Measurements from ENCODE around the gene NEU4. TPM values are rescaled to one million over a fixed set of nuclear protein-coding genes. Genes with fewer than 3 reads are reported as not detected.

The NEU4 gene
- total RNA-seq, 1 donor from 2014 or later = 0.09 TPM

- H2AFZ ChIP-seq (ENCODE audit: low read depth, low read length) = no peak overlapping the region
- H3K27me3 ChIP-seq (ENCODE audit: insufficient read depth, low read length) = no peaks in the 10 kb centered on the region
- no peak overlapping the region for H3K9ac ChIP-seq (ENCODE audit: low read length)
- no peak overlapping the region for H3K4me3 Mint-ChIP-seq (ENCODE audit: unreplicated experiment)
- peaks cover 5% of the 10 kb centered on the region for H3K36me3 Mint-ChIP-seq (ENCODE audit: low read depth, unreplicated experiment)
- H4K20me1 ChIP-seq (ENCODE audit: insufficient read depth, low read length) = no peaks in the 10 kb centered on the region
- no peak for FAIRE-seq
- no peak overlapping the region for H3K4me2 ChIP-seq (ENCODE audit: low read length)
- H3K36me3 ChIP-seq (ENCODE audit: insufficient read depth, low read length) = no peaks in the 10 kb centered on the region
- no peaks in the 10 kb centered on the region for H3K79me2 ChIP-seq (ENCODE audit: insufficient read depth, low read length)
- peaks cover 4% of the 10 kb centered on the region for H3K27me3 Mint-ChIP-seq (ENCODE audit: low read depth, unreplicated experiment)
- H3K4me1 ChIP-seq (ENCODE audit: insufficient read depth, low read length) = peaks cover 7% of the 10 kb centered on the region
- no peaks in the 10 kb centered on the region for H3K9me3 ChIP-seq (ENCODE audit: insufficient read depth, low read depth, low read length)
- H3K27ac ChIP-seq (ENCODE audit: low read depth, low read length) = no peak overlapping the region
- DNase-seq (ENCODE audit: low read depth) = no peak
- no peak overlapping the region for H3K4me3 ChIP-seq (ENCODE audit: insufficient read depth, low read depth, low read length)
- peaks cover 2% of the 10 kb centered on the region for H3K4me1 Mint-ChIP-seq (ENCODE audit: low read depth, unreplicated experiment)
- H3K9me3 Mint-ChIP-seq (ENCODE audit: unreplicated experiment) = no peaks in the 10 kb centered on the region
- TF ChIP-seq CTCF (IDR thresholded peaks at IDR 0.05; ENCODE audit: insufficient read depth, low read depth, low read length) = no peak
- no peak for TF ChIP-seq EZH2 (IDR thresholded peaks at IDR 0.05; ENCODE audit: insufficient read depth, low read length)
- H3K27ac Mint-ChIP-seq (ENCODE audit: unreplicated experiment) = peak overlapping the region; percentile 68
These were observed 37.5 kb upstream of the NEU4 start for GRCh38 chr2:241771286-241772062.

DNA sequence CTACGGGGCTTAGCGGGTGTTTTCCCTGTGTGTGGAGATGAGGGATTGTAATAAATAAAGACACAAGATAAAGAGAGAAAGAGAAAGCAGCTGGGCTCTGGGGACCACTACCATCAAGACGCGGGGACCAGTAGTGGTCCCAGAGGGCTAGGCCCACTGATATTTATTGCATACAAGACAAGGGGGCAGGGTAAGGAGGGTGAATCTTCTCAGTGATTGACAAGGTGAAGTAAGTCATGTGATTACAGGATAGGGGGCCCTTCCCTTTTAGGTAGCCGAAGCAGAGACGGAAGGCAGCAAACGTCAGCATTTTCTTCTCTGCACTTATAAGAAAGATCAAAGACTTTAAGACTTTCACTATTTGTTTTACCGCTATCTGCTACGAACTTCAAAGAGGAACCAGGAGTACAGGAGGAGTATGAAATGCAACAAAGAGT is 36.9 kb upstream of the NEU4 start:
- H3K9ac ChIP-seq (ENCODE audit: low read length) = no peak overlapping the region
- H3K79me2 ChIP-seq (ENCODE audit: insufficient read depth, low read length) = no peaks in the 10 kb centered on the region
- no peak overlapping the region for H3K27ac ChIP-seq (ENCODE audit: low read depth, low read length)
- no peak overlapping the region for H2AFZ ChIP-seq (ENCODE audit: low read depth, low read length)
- H3K4me1 ChIP-seq (ENCODE audit: insufficient read depth, low read length) = peaks cover 7% of the 10 kb centered on the region
- no peaks in the 10 kb centered on the region for H4K20me1 ChIP-seq (ENCODE audit: insufficient read depth, low read length)
- TF ChIP-seq CTCF (IDR thresholded peaks at IDR 0.05; ENCODE audit: insufficient read depth, low read depth, low read length) = no peak
- TF ChIP-seq EZH2 (IDR thresholded peaks at IDR 0.05; ENCODE audit: insufficient read depth, low read length) = no peak
- H3K4me2 ChIP-seq (ENCODE audit: low read length) = no peak overlapping the region
- no peak overlapping the region for H3K4me3 Mint-ChIP-seq (ENCODE audit: unreplicated experiment)
- H3K9me3 ChIP-seq (ENCODE audit: insufficient read depth, low read depth, low read length) = no peaks in the 10 kb centered on the region
- H3K9me3 Mint-ChIP-seq (ENCODE audit: unreplicated experiment) = no peaks in the 10 kb centered on the region
- DNase-seq (ENCODE audit: low read depth) = no peak
- H3K36me3 ChIP-seq (ENCODE audit: insufficient read depth, low read length) = no peaks in the 10 kb centered on the region
- peaks cover 5% of the 10 kb centered on the region for H3K36me3 Mint-ChIP-seq (ENCODE audit: low read depth, unreplicated experiment)
- peak overlapping the region; percentile 68 for H3K27ac Mint-ChIP-seq (ENCODE audit: unreplicated experiment)
- H3K4me1 Mint-ChIP-seq (ENCODE audit: low read depth, unreplicated experiment) = peaks cover 2% of the 10 kb centered on the region
- H3K27me3 Mint-ChIP-seq (ENCODE audit: low read depth, unreplicated experiment) = peaks cover 4% of the 10 kb centered on the region
- FAIRE-seq = no peak
- no peaks in the 10 kb centered on the region for H3K27me3 ChIP-seq (ENCODE audit: insufficient read depth, low read length)
- no peak overlapping the region for H3K4me3 ChIP-seq (ENCODE audit: insufficient read depth, low read depth, low read length)

All from astrocyte (in vitro differentiated cells and primary cell).